ENCODE measurements around the gene ANKS4B.

DNA sequence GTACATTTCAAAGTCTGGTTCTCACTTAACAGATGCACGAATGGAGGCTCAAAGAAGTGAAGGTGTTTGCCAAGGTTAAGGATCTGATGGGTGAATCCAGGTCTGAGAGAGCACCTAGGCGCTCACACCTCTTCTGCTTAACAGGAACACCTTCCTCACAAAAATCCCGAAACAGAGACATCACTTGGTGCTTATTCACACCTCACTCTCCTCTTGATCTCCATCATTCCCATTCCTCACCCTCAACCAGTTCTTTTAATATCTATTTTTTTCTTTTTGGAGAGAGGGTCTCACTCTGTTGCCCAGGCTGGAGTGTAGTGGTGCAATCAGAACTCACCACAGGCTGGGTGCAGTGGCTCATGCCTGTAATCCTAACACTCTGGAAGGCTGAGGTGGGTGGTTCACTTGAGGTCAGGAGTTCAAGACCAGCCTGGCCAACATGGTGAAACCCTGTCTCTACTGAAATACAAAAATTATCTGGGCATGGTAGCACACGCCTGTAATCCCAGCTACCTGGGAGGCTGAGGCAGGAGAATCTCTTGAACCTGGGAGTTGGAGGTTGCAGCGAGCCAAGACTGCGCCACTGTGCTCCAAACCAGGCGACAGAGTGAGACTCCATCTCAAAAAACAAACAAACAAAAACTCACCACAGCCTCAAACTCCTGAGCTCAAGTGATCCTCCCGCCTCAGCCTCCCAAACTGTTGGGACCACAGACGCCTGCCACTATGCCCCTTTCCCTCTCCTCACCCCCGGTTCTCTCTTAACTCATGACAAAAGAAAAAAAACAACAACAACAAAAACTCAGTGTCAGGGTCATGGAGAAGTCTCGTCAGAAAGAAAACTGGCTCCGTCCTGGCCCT is 29.5 kb downstream of the ANKS4B start:
- TF ChIP-seq, protein P1, sequence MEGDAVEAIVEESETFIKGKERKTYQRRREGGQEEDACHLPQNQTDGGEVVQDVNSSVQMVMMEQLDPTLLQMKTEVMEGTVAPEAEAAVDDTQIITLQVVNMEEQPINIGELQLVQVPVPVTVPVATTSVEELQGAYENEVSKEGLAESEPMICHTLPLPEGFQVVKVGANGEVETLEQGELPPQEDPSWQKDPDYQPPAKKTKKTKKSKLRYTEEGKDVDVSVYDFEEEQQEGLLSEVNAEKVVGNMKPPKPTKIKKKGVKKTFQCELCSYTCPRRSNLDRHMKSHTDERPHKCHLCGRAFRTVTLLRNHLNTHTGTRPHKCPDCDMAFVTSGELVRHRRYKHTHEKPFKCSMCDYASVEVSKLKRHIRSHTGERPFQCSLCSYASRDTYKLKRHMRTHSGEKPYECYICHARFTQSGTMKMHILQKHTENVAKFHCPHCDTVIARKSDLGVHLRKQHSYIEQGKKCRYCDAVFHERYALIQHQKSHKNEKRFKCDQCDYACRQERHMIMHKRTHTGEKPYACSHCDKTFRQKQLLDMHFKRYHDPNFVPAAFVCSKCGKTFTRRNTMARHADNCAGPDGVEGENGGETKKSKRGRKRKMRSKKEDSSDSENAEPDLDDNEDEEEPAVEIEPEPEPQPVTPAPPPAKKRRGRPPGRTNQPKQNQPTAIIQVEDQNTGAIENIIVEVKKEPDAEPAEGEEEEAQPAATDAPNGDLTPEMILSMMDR (IDR thresholded peaks at IDR 0.05): no peak
- TF ChIP-seq POLR2A (IDR thresholded peaks at IDR 0.05): no peak

Measured in body of pancreas (tissue), 4 donors.